Large intestine (tissue), 3 donors: Measurements from ENCODE around the gene TBC1D16. TPM values are rescaled to one million over a fixed set of nuclear protein-coding genes. Genes with fewer than 3 reads are reported as not detected.

ENCODE experiments used
- DNase-seq, 2 donors: peaks; one replicate each; pipeline versions ENCODE4 v3.0.0 to v3.0.0-alpha.2; 2013
- H3K27ac ChIP-seq: one replicate; pipeline ENCODE4 v1.5.1; 2013; ENCODE audit warnings: low read length
- H3K27me3 ChIP-seq: 2 replicates; pipeline ENCODE4 v1.6.1; 2013; ENCODE audit warnings: low read length; ENCODE audit not compliant: control insufficient read depth, insufficient read depth
- H3K36me3 ChIP-seq: 2 replicates; pipeline ENCODE4 v1.6.1; 2013; ENCODE audit warnings: low read length; ENCODE audit not compliant: control insufficient read depth, insufficient read depth
- H3K4me1 ChIP-seq: one replicate; pipeline ENCODE4 v1.6.1; 2013; ENCODE audit warnings: low read length; ENCODE audit not compliant: control insufficient read depth, insufficient read depth
- H3K4me3 ChIP-seq: one replicate; pipeline ENCODE4 v1.5.1; 2013; ENCODE audit warnings: low read length
- H3K9me3 ChIP-seq: one replicate; pipeline ENCODE4 v1.6.1; 2013; ENCODE audit warnings: mild to moderate bottlenecking, low read depth, low read length, moderate library complexity; ENCODE audit not compliant: control insufficient read depth
- WGBS: methylation state at CpG from one replicate; pipeline ENCODE4 v1.1.5; 2013; ENCODE audit warnings: low lambda C conversion rate; ENCODE audit not compliant: insufficient coverage; 5-methylcytosine and 5-hydroxymethylcytosine counted together
- polyA plus RNA-seq: library from polyadenylated mRNA; unstranded; fragments of 120-200 nt; gene quantifications from one replicate; pipeline ENCODE4 v1.2.1, GENCODE V29; 2013

TBC1D16 gene
- polyA plus RNA-seq, 1 donor, result 29.9 TPM

DNA sequence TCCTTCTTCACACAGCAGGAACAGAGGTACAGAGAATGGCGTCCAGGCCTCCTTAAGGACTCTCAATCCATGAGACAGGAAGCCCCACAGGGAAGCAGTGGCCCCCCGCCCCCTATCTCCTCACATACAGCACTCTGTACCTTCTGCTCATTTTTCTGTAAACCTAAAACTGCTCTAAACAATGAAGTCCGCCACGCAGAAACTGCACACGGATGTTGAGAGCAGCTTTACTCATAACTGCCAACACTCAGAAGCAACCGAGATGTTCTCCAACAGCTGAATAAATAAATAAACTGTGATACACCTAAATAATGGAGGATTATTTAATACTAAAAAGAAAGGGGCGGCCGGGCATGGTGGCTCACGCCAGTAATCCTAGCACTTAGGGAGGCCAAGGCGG is 9.9 kb downstream of the TBC1D16 start:
- Histone ChIP-seq H3K4me3 (no peak overlapping the region), H3K36me3 (peaks cover 4% of the 10 kb centered on the region), H3K27me3 (no peaks in the 10 kb centered on the region), H3K27ac (peak overlapping the region; percentile 13), H3K4me1 (peaks cover 42% of the 10 kb centered on the region), H3K9me3 (no peaks in the 10 kb centered on the region)
- no peak for DNase-seq
- WGBS, result 100% methylated on average over 1 of the region's 10 CpGs

DNA sequence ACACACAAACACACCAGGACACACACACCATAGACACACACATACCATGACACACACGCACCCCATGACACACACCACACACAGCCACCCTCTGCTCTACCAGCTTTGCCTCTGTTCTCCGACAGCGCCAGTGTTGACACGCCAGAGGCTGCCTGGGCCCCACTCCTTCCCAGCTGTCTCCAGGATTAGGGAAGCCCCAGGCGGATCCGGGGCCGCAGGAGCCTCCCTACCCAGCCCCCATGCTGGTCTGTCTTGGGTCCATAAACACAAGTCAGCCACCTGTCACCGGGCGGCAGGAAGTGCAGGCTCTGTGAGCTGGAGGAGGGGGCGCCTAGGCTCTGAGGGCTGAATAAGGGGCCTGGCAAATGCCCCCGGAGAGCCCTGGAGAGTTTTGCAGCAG is 10.5 kb downstream of the TBC1D16 start:
- peak overlapping the region; percentile 13 for H3K27ac ChIP-seq
- no CpG with 5 or more reads among the region's 11 CpGs for WGBS
- H3K9me3 ChIP-seq, result no peaks in the 10 kb centered on the region
- H3K4me3 ChIP-seq, result no peak overlapping the region
- H3K36me3 ChIP-seq, result peaks cover 4% of the 10 kb centered on the region
- no peaks in the 10 kb centered on the region for H3K27me3 ChIP-seq
- DNase-seq, result peak; percentile 52 to 87
- peaks cover 41% of the 10 kb centered on the region for H3K4me1 ChIP-seq

DNA sequence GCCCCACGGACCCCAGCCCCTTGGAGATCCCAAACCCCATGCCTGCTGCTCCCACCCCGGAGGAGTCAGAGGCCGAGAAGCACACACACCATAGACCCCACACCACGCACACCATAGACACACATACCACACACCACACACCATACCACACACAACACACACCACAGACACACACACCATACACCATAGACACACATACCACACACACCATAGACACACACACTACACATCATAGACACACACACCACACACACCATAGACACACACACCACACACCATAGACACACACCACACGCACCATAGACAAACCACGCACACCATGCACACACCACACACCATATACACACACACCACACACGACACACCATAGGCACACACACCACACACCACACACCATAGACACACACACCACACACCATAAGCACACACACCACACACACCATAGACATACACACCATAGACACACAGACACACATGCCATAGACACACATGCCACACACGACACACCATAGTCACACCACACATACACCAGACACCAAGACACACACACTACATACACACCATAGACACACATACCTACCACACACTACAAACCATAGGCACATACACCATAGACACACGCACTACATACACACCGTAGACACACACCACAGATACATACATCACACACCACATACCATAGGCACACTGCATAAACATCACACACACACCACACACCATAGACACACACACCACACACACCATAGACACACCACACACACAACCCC is 11.3 kb downstream of the TBC1D16 start:
- WGBS, result no CpG with 5 or more reads among the region's 10 CpGs
- Histone ChIP-seq H3K27ac (peak overlapping the region; percentile 68), H3K9me3 (no peaks in the 10 kb centered on the region), H3K27me3 (no peaks in the 10 kb centered on the region), H3K4me1 (peaks cover 36% of the 10 kb centered on the region), H3K4me3 (peak overlapping the region; percentile 30), H3K36me3 (peaks cover 4% of the 10 kb centered on the region)
- DNase-seq, result no peak

DNA sequence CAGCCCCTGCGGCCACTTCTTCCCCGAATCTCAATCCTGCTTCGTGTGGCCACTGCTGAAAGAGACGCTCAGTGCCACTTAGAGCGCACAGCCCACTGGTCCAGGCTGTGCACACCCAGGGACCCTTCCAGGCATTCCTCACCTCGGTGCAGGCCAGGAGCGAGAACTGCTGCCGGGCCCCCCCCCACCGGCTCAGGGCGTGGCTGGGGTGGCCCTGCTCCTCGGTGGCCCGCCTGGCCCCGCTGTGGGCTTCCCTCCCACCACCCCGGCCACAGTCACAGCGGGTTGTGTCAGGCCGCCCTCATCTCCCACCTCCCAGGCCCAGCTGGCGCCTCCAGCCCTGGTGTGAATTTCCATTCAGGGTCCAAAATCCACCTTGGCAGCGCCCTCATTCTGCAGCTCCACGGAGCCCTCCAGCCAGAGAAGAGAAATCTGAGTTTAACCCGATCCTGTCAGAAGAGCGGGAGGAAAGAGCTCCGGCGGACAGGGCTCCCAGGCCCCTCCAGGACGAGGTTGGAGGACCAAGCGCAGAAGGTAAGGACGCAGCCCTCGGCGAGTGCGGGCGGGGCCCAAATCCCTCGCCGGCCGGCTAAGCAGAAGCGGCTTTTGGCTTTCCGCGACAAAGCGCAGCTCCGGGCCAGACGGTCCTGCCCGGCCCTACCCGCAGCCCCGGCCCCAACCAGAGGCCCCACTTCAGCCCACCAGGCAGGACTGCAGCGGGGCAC is 12.0 kb downstream of the TBC1D16 start:
- Histone ChIP-seq H3K9me3 (no peaks in the 10 kb centered on the region), H3K36me3 (peaks cover 4% of the 10 kb centered on the region), H3K4me3 (peak overlapping the region; percentile 30), H3K27ac (peak overlapping the region; percentile 68), H3K4me1 (peaks cover 37% of the 10 kb centered on the region), H3K27me3 (no peaks in the 10 kb centered on the region)
- no CpG with 5 or more reads among the region's 43 CpGs for WGBS
- peak; percentile 58 to 81 for DNase-seq

DNA sequence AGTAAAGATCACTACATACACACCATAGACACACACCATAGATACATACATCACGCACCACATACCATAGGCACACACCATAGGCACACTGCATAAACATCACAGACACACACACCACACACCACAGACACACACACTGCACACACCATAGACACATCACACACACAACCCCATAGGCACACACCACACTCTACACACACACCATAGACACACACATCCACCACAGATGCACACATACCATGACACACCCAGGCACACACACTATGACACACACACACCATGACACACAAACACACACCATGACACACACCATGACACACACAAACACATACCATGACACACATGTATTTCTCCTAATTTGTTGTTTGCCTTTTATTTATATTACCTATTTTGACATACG is 14.1 kb downstream of the TBC1D16 start:
- H3K4me1 ChIP-seq, result peaks cover 37% of the 10 kb centered on the region
- peaks cover 2% of the 10 kb centered on the region for H3K36me3 ChIP-seq
- no peaks in the 10 kb centered on the region for H3K9me3 ChIP-seq
- 63% methylated on average over 1 of the region's 2 CpGs for WGBS
- no peaks in the 10 kb centered on the region for H3K27me3 ChIP-seq
- no peak for DNase-seq
- no peak overlapping the region for H3K27ac ChIP-seq
- no peak overlapping the region for H3K4me3 ChIP-seq

DNA sequence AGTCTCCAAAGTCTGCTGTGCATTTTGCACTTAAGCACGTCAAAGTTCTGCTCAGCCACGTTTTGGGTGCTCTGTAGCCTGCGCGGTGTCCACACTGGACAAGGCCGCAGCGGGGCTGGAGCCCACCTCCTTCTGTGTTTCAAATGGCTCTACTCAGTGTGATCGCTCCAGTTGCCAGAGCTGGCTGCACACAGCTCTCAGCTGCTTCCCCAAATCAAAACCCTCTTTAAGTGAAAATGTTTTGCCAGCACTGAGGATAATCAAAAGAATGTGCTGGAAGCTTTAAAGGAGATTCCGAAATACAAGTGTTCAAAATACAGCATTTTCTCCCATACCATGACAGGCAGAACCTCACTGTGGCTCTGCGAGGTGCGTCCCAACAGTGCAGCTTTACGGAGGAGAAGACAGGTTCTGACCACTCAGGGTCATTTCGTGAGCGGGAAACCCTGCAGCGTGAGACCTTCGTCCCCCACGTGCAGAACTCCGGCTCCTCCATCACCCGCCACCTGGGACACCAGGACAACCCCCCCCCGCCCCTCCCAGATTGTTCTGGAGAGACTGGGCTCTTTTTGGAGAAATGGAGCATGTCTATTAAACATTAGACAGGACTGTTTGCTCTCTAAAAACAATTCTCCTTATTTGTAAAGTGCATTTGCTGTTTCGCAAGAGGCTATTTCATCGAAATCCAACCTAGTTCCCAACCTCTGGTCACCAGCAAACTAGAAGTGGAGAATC is 16.6 kb downstream of the TBC1D16 start:
- peaks cover 18% of the 10 kb centered on the region for H3K4me1 ChIP-seq
- H3K27ac ChIP-seq, result peak overlapping the region; percentile 56

DNA sequence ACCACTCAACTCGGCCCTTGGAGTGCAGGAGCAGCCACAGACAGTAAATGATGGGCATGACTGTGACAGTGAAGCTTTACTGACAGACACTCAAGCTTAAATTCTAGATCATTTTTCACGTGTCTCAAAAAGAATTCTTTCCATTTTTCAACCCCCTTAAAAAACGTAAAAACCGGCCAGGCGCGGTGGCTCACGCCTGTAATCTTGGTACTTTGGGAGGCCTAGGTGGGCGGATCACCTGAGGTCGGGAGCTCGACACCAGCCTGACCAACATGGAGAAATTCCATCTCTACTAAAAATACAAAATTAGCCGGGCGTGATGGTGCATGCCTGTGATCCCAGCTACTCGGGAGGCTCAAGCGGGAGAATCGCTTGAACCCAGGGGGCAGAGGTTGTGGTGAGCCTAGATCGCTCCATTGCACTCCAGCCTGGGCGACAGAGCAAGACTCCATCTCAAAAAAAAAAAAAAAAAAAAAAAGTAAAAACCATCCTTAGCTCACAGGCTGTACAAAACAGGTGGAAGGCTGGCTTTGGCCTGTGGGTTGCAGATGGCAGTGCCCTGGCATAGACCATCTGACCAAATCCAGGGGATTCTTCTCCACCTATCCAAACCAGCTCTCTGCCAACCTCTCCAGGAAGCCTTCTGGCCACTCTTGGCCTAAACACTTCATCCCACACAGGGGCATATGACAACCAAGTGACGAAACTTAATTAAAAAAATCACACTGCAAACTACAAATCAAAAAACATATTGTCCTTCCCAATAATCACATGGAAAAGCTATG is 18.3 kb downstream of the TBC1D16 start:
- WGBS, result no CpG with 5 or more reads among the region's 18 CpGs
- DNase-seq, result no peak
- H3K27ac ChIP-seq, result no peak overlapping the region

More for the DNA sequence above, 16.6 kb downstream of the TBC1D16 start:
- DNase-seq, result peak in 1 of 2 donors; percentile 36
- Histone ChIP-seq H3K9me3 (no peaks in the 10 kb centered on the region), H3K36me3 (peaks cover 2% of the 10 kb centered on the region), H3K4me3 (no peak overlapping the region), H3K27me3 (no peaks in the 10 kb centered on the region)
- 100% methylated on average over 1 of the region's 21 CpGs for WGBS

DNA sequence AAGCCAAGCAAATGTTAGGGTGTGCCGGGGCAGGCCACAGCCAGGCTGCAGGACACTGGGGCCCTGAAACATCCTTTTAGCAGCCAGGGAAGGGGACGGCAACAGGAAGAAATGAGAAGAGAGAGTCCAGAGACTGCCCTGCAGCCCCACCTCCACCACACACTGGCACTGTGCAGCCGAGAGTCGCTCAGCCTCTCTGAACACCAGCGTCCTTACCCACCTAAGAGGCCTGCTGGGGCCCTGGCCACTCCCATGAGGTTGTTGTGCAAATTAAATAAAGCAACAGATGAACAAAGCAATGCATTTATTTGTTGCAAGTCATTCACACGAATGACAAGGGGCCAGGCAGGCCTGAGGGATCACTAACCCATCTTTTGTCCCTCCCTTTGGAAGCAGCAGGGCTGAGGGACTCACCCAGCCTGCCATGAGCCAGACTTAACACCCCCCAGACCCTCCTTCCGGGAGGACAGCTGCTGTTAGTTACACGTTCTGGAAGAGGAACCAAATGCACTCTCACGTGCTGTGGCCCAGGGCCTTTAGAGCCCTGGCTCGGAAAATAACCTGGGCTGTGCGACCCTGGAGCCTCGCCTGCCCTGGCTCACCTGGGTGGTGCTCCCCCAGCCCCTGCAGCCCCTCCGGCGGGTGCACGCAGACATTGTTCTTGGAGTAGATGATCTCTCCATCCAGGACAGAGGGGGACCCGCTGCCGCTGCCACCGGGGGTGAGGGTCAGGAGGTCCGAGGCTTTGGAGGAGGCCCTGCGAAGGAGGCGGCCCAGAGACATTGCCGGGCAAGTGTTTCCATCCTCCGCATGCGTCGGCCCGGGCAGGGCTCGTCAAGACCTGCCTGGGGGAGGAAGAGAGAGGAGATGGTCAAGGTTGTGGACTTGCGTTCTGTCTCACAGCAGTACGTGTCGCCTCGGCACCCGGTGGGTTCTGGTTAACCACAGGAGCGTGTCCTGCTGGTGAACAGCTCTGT is 22.6 kb downstream of the TBC1D16 start:
- peaks cover 5% of the 10 kb centered on the region for H3K4me1 ChIP-seq
- H3K4me3 ChIP-seq, result no peak overlapping the region
- peaks cover 6% of the 10 kb centered on the region for H3K9me3 ChIP-seq
- H3K27ac ChIP-seq, result no peak overlapping the region
- WGBS, result no CpG with 5 or more reads among the region's 33 CpGs
- H3K27me3 ChIP-seq, result no peaks in the 10 kb centered on the region
- no peak for DNase-seq
- peaks cover 41% of the 10 kb centered on the region for H3K36me3 ChIP-seq

More for the DNA sequence above, 18.3 kb downstream of the TBC1D16 start:
- Histone ChIP-seq H3K4me1 (peaks cover 9% of the 10 kb centered on the region), H3K36me3 (peaks cover 13% of the 10 kb centered on the region), H3K27me3 (no peaks in the 10 kb centered on the region), H3K9me3 (no peaks in the 10 kb centered on the region), H3K4me3 (no peak overlapping the region)

DNA sequence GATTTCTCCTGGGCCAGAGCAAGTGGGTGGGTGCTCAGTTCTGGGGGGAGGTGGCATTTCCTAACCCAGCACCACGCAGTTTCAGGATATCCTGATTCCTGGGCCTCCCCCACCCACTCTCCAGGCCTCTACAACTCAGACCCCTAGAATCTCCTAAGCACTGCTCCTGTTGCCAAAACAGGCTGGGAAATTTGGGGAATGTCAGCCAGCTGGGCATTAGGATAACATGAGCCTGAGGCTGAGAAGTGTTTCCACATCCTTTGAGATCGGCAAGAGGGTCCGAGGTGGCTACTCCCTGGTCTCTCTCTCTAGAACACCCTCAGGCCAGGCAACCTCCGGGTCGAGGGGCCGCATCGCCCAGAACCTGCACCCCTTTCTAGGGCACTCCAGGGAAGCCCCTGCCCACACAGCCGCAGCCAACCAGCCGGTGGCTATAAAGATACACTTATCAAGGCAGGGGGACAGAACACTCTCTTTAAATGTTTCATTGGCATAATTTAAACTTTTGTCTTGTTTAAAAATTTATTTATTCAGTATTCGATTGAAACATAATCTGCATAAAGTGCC is 23.6 kb downstream of the TBC1D16 start:
- H3K36me3 ChIP-seq, result peaks cover 41% of the 10 kb centered on the region
- no peak for DNase-seq
- H3K4me3 ChIP-seq, result no peak overlapping the region
- H3K27ac ChIP-seq, result no peak overlapping the region
- WGBS, result 92% methylated on average over 2 of the region's 10 CpGs
- peaks cover 5% of the 10 kb centered on the region for H3K4me1 ChIP-seq
- H3K9me3 ChIP-seq, result peaks cover 6% of the 10 kb centered on the region
- H3K27me3 ChIP-seq, result no peaks in the 10 kb centered on the region
